IMR-90 (cell line): Measurements from ENCODE around the gene TBC1D22A. TPM values are rescaled to one million over a fixed set of nuclear protein-coding genes. Genes with fewer than 3 reads are reported as not detected.

Experiments used
- ATAC-seq: fragments of 200-7000 bp; cut with Tn5 transposase; 2 replicates; pipeline ENCODE4 v1.9.1; 2020; ENCODE audit warnings: low read depth, mild to moderate bottlenecking, moderate library complexity
- BruUV-seq: library from RNA; stranded (reverse); fragments of 400-500 nt; replicated peaks from 2 replicates; lab custom pipeline; 2021; lab: Mats Ljungman, UMichigan
- CTCF ChIA-PET: fragments of 300-600 bp; formaldehyde crosslinking; extraction: SDS; loops from one replicate; lab custom pipeline; 2021; ENCODE audit warnings: antibody characterized with exemption; lab: Yijun Ruan, JAX
- POLR2A ChIA-PET: fragments of 300-600 bp; sonication (Branson Sonifier 250); formaldehyde crosslinking; loops from one replicate; lab custom pipeline; 2022; ENCODE audit warnings: antibody characterized with exemption; ENCODE audit not compliant: unreplicated experiment; lab: Charles Lee
- DNase-seq: peaks from one replicate; pipeline ENCODE4 v3.0.0; 2013
- H2AFZ ChIP-seq: replicated peaks from 2 replicates; pipeline ENCODE3; 2013; ENCODE audit warnings: low read length, mild to moderate bottlenecking; ENCODE audit not compliant: poor library complexity
- H2AK5ac ChIP-seq: 2 replicates; pipeline ENCODE4 v1.6.1; 2013; ENCODE audit warnings: low read depth, low read length, inconsistent platforms
- H2AK9ac ChIP-seq: replicated peaks from 2 replicates; pipeline ENCODE3; 2013; ENCODE audit warnings: mild to moderate bottlenecking, low read depth, low read length, moderate library complexity; ENCODE audit not compliant: poor library complexity
- H2BK120ac ChIP-seq: 2 replicates; pipeline ENCODE4 v1.6.1; 2013; ENCODE audit warnings: low read depth, low read length, inconsistent platforms
- H2BK15ac ChIP-seq: 3 replicates; pipeline ENCODE4 v1.6.1; 2013; ENCODE audit warnings: low read depth, low read length, inconsistent platforms
- H2BK20ac ChIP-seq: 2 replicates; pipeline ENCODE4 v1.6.1; 2013; ENCODE audit warnings: low read depth, mild to moderate bottlenecking, inconsistent platforms, low read length, moderate library complexity
- H2BK5ac ChIP-seq: 2 replicates; pipeline ENCODE4 v1.6.1; 2013; ENCODE audit warnings: mild to moderate bottlenecking, low read depth, low read length, inconsistent platforms; ENCODE audit not compliant: poor library complexity, severe bottlenecking
- H3K14ac ChIP-seq: replicated peaks from 2 replicates; pipeline ENCODE4 v1.6.1; 2013; ENCODE audit warnings: low read depth, low read length, inconsistent platforms
- H3K18ac ChIP-seq: 2 replicates; pipeline ENCODE4 v1.6.1; 2013; ENCODE audit warnings: low read depth, low read length, control low read depth
- H3K23ac ChIP-seq: 2 replicates; pipeline ENCODE4 v1.6.1; 2013; ENCODE audit warnings: low read depth, low read length, inconsistent platforms
- H3K27ac ChIP-seq: 2 replicates; pipeline ENCODE4 v1.5.1; 2013; ENCODE audit warnings: mild to moderate bottlenecking, control low read depth, low read length; ENCODE audit not compliant: insufficient read depth
- H3K27me3 ChIP-seq: 2 replicates; pipeline ENCODE4 v1.6.1; 2013; ENCODE audit warnings: low read length; ENCODE audit not compliant: control insufficient read depth, insufficient read depth
- H3K36me3 ChIP-seq: 2 replicates; pipeline ENCODE4 v1.6.1; 2013; ENCODE audit warnings: low read length, mixed read lengths; ENCODE audit not compliant: control insufficient read depth, insufficient read depth
- H3K4ac ChIP-seq: 2 replicates; pipeline ENCODE4 v1.6.1; 2013; ENCODE audit warnings: low read depth, low read length, inconsistent platforms
- H3K4me1 ChIP-seq: 2 replicates; pipeline ENCODE4 v1.6.1; 2013; ENCODE audit warnings: low read length, mixed read lengths; ENCODE audit not compliant: control insufficient read depth, insufficient read depth
- H3K4me2 ChIP-seq: 2 replicates; pipeline ENCODE4 v1.6.1; 2013; ENCODE audit warnings: low read depth, mild to moderate bottlenecking, control low read depth, low read length, moderate library complexity
- H3K4me3 ChIP-seq: 2 replicates; pipeline ENCODE4 v1.5.1; 2013; ENCODE audit warnings: low read depth, mild to moderate bottlenecking, control low read depth, low read length, moderate library complexity; ENCODE audit not compliant: insufficient read depth
- H3K56ac ChIP-seq: 2 replicates; pipeline ENCODE4 v1.6.1; 2013; ENCODE audit warnings: low read length, inconsistent platforms; ENCODE audit not compliant: insufficient read depth; ENCODE audit errors: extremely low read depth
- H3K79me1 ChIP-seq, 2 experiments: 2 replicates each; pipeline ENCODE4 v1.6.1; 2013; ENCODE audit warnings: low read length in 2 of 2, inconsistent platforms in 1 of 2, low read depth in 1 of 2
- H3K9ac ChIP-seq: 2 replicates; pipeline ENCODE4 v1.6.1; 2013; ENCODE audit warnings: low read depth, low read length, control low read depth
- H3K9me1 ChIP-seq: 2 replicates; pipeline ENCODE4 v1.6.1; 2013; ENCODE audit warnings: low read length, inconsistent platforms; ENCODE audit not compliant: insufficient read depth
- H3K9me3 ChIP-seq: 2 replicates; pipeline ENCODE4 v1.6.1; 2013; ENCODE audit warnings: low read length; ENCODE audit not compliant: control insufficient read depth, insufficient read depth
- H4K20me1 ChIP-seq: 2 replicates; pipeline ENCODE4 v1.6.1; 2013; ENCODE audit warnings: low read length, inconsistent platforms; ENCODE audit not compliant: insufficient read depth
- H4K5ac ChIP-seq: 2 replicates; pipeline ENCODE4 v1.6.1; 2013; ENCODE audit warnings: mild to moderate bottlenecking, low read depth, low read length, control low read depth
- H4K8ac ChIP-seq, 2 experiments: 2 replicates each; pipeline ENCODE4 v1.6.1; 2013; ENCODE audit warnings: low read depth in 2 of 2, low read length in 2 of 2, control low read depth in 1 of 2, inconsistent platforms in 1 of 2
- H4K91ac ChIP-seq: 2 replicates; pipeline ENCODE4 v1.6.1; 2013; ENCODE audit warnings: low read depth, low read length, inconsistent platforms; ENCODE audit not compliant: insufficient read depth
- BHLHE40 ChIP-seq: fragments of 150-350 bp; IDR thresholded peaks from 2 replicates; pipeline ENCODE4 v1.6.1; 2016; ENCODE audit warnings: mild to moderate bottlenecking, low read depth, low read length
- CEBPB ChIP-seq: IDR thresholded peaks from 2 replicates; pipeline ENCODE4 v1.6.1; 2012; ENCODE audit warnings: low read depth, low read length, improper control_type of control experiment
- CHD1 ChIP-seq: IDR thresholded peaks from 2 replicates; pipeline ENCODE4 v1.6.1; 2012; ENCODE audit warnings: low read depth, low read length, improper control_type of control experiment
- CTCF ChIP-seq: conservative IDR thresholded peaks from 2 replicates; pipeline ENCODE4 v1.5.1; 2012; ENCODE audit warnings: mild to moderate bottlenecking, low read depth, low read length, improper control_type of control experiment
- ELK1 ChIP-seq: fragments of 150-350 bp; IDR thresholded peaks from 2 replicates; pipeline ENCODE4 v1.6.1; 2016; ENCODE audit warnings: low read depth, mild to moderate bottlenecking, low read length, moderate library complexity, borderline replicate concordance
- MAFK ChIP-seq: IDR thresholded peaks from 2 replicates; pipeline ENCODE4 v1.6.1; 2012; ENCODE audit warnings: low read depth, low read length, improper control_type of control experiment
- MAZ ChIP-seq: IDR thresholded peaks from 2 replicates; pipeline ENCODE4 v1.6.1; 2012; ENCODE audit warnings: low read depth, mild to moderate bottlenecking, low read length, improper control_type of control experiment, moderate library complexity, borderline replicate concordance
- NFE2L2 ChIP-seq: fragments of 150-350 bp; IDR thresholded peaks from 2 replicates; pipeline ENCODE4 v1.6.1; 2016; ENCODE audit warnings: low read depth, mild to moderate bottlenecking, low read length
- POLR2A ChIP-seq: IDR thresholded peaks from 2 replicates; pipeline ENCODE4 v1.6.1; 2012; ENCODE audit warnings: mild to moderate bottlenecking, low read depth, low read length
- RAD21 ChIP-seq: IDR thresholded peaks from 2 replicates; pipeline ENCODE4 v1.6.1; 2012; ENCODE audit warnings: low read length, improper control_type of control experiment
- RCOR1 ChIP-seq: IDR thresholded peaks from 2 replicates; pipeline ENCODE4 v1.6.1; 2012; ENCODE audit warnings: mild to moderate bottlenecking, low read length, improper control_type of control experiment; ENCODE audit not compliant: insufficient replicate concordance
- RFX5 ChIP-seq: IDR thresholded peaks from 2 replicates; pipeline ENCODE4 v1.8.0; 2012; ENCODE audit warnings: low read depth, mild to moderate bottlenecking, low read length, moderate library complexity
- USF2 ChIP-seq: fragments of 150-350 bp; IDR thresholded peaks from 2 replicates; pipeline ENCODE4 v1.6.1; 2017; ENCODE audit warnings: mild to moderate bottlenecking, antibody characterized with exemption, low read length, low read depth
- WGBS, 2 experiments: methylation state at CpG; one replicate each; pipeline versions ENCODE4 v1.1.5 to v1.1.7; 2013; ENCODE audit warnings: missing lambda C conversion rate in 2 of 2; ENCODE audit not compliant: insufficient read length in 1 of 2; ENCODE audit errors: extremely low coverage in 2 of 2; 5-methylcytosine and 5-hydroxymethylcytosine counted together
- dilution Hi-C: fragments of 300-500 bp; cut with HindIII; formaldehyde crosslinking; loops from one replicate; pipeline ENCODE4 v1.14.3; 2018; ENCODE audit warnings: low sequenced_read_pairs; ENCODE audit not compliant: unreplicated experiment
- in situ Hi-C: fragments of 300-500 bp; cut with MboI; formaldehyde crosslinking; loops from 3 replicates; pipeline ENCODE4 v1.14.3; 2019; ENCODE audit warnings: low sequenced_read_pairs, inconsistent platforms, mixed read lengths
- intact Hi-C: fragments of 100-400 bp; cut with micrococcal nuclease; formaldehyde crosslinking; loops from 2 replicates; pipeline ENCODE4 v1.10.0; 2022
- polyA plus RNA-seq, 3 experiments: library from polyadenylated mRNA; depleted of rRNA; stranded (reverse); fragments of >200 nt; gene quantifications; 2 replicates each; pipeline ENCODE4 v1.2.3, GENCODE V29; 2012; ENCODE audit warnings: low replicate concordance in 1 of 3
- total RNA-seq: library from RNA; depleted of rRNA; stranded (reverse); fragments of >200 nt; gene quantifications from 2 replicates; pipeline ENCODE4 v1.2.3, GENCODE V29; 2012

Gene TBC1D22A
- total and polyA plus RNA-seq, 2 of the 4 experiments (the other 2 are of a cell fraction), result 9.0 to 16.7 TPM

GRCh38 chr22:47044722-47045535, 282.5 kb downstream of the TBC1D22A start:
- Histone ChIP-seq H3K9ac (no peak overlapping the region), H4K8ac (no peak overlapping the region), H3K9me1 (0 out of 2 replicates have a peak, but pooled peaks cover 5% of the 10 kb centered on the region), H3K27ac (no peak overlapping the region), H3K4ac (no peak overlapping the region), H3K18ac (no peak overlapping the region), H2BK20ac (no peak overlapping the region), H3K4me1 (peaks cover 7% of the 10 kb centered on the region), H3K23ac (no peak overlapping the region), H2BK5ac (no peak overlapping the region), H2BK120ac (no peak overlapping the region), H3K4me3 (no peak overlapping the region), H3K14ac (no peak overlapping the region), H2AFZ (no peak overlapping the region), H2AK5ac (no peak overlapping the region), H4K20me1 (peaks cover 6% of the 10 kb centered on the region; the same call in 1 of the 2 replicates), H3K9me3 (no peaks in the 10 kb centered on the region), H3K27me3 (no peaks in the 10 kb centered on the region), H2AK9ac (no peak overlapping the region), H3K79me1 (no peaks in the 10 kb centered on the region; a peak in 2 of 4 replicates), H2BK15ac (no peak overlapping the region), H3K4me2 (no peak overlapping the region), H3K36me3 (no peaks in the 10 kb centered on the region), H4K91ac (no peak overlapping the region), H3K56ac (no peak overlapping the region), H4K5ac (no peak overlapping the region)
- TF ChIP-seq RCOR1 (no peak), MAZ (no peak), POLR2A (no peak), USF2 (no peak), CTCF (no peak), RFX5 (no peak), RAD21 (no peak), BHLHE40 (no peak), CHD1 (no peak), NFE2L2 (no peak), MAFK (no peak), ELK1 (no peak), CEBPB (no peak)
- WGBS, 2 experiments, result 83% methylated on average over 14 of the region's 29 CpGs; no CpG with 5 or more reads in 1 of the 2 experiments
- POLR2A ChIA-PET, result no interaction called here
- intact Hi-C loops, result no loop called here
- dilution Hi-C loops, result no loop called here
- CTCF ChIA-PET, result interaction anchor here (0.6 to 1.0 kb wide), 2 partner anchors 17 to 18 kb away, joined by 3 read pairs; no protein-coding TSS in a partner anchor
- BruUV-seq, result no TSS peak
- DNase-seq (no peak), ATAC-seq (no peak)
- in situ Hi-C loops, result no loop called here
